HepG2 (cell line): ENCODE results near the gene POLR3K. TPM values are rescaled to one million over a fixed set of nuclear protein-coding genes. Genes with fewer than 3 reads are reported as not detected.

Experiments used
- ATM ChIP-seq: fragments of 450-650 bp; IDR thresholded peaks from 2 replicates; pipeline ENCODE4 v1.7.1; 2017; ENCODE audit warnings: mild to moderate bottlenecking, borderline replicate concordance
- ETV6 ChIP-seq: sonication (generic); formaldehyde crosslinking; conservative IDR thresholded peaks from 2 replicates; pipeline ENCODE4 v1.4.0; 2020; ENCODE audit warnings: missing genetic modification reagents
- GFI1 ChIP-seq: sonication (generic); formaldehyde crosslinking; IDR thresholded peaks from 2 replicates; pipeline ENCODE4 v1.5.0; 2020; ENCODE audit warnings: missing genetic modification reagents, mild to moderate bottlenecking, borderline replicate concordance
- GTF2F1 ChIP-seq: fragments of 150-350 bp; IDR thresholded peaks from 2 replicates; pipeline ENCODE4 v1.6.1; 2014; ENCODE audit warnings: low read length
- HOXA5 ChIP-seq: sonication (generic); formaldehyde crosslinking; IDR thresholded peaks from 2 replicates; pipeline ENCODE4 v1.4.0; 2020; ENCODE audit warnings: missing genetic modification reagents
- HOXA9 ChIP-seq: sonication (generic); formaldehyde crosslinking; IDR thresholded peaks from 2 replicates; pipeline ENCODE4 v1.8.1; 2022; ENCODE audit warnings: missing genetic modification reagents, mild to moderate bottlenecking, moderate library complexity, borderline replicate concordance
- PCBP1 ChIP-seq: fragments of 200-400 bp; formaldehyde crosslinking; IDR thresholded peaks from 2 replicates; pipeline ENCODE4 v1.6.1; 2017; ENCODE audit warnings: mild to moderate bottlenecking, low read depth, low read length, borderline replicate concordance
- RFX1 ChIP-seq: fragments of 450-650 bp; IDR thresholded peaks from 2 replicates; pipeline ENCODE4 v1.6.1; 2017
- STAG1 ChIP-seq: sonication (generic); formaldehyde crosslinking; IDR thresholded peaks from 2 replicates; pipeline ENCODE4 v1.4.0; 2020; ENCODE audit warnings: missing genetic modification reagents
- TBL1XR1 ChIP-seq: fragments of 150-350 bp; IDR thresholded peaks from 2 replicates; pipeline ENCODE4 v1.6.1; 2014; ENCODE audit warnings: borderline replicate concordance, low read length; ENCODE audit not compliant: partially characterized antibody
- TCF12 ChIP-seq, 2 experiments: fragments of 450-650 bp in 1 of 2; sonication (generic) in 1 of 2; formaldehyde crosslinking in 1 of 2; IDR thresholded peaks; 2 replicates each; pipeline versions ENCODE4 v1.6.1 to v1.8.0; 2017 to 2022; ENCODE audit warnings: antibody characterized with exemption in 1 of 2, mild to moderate bottlenecking in 1 of 2, missing genetic modification reagents in 1 of 2, moderate library complexity in 1 of 2
- U2AF2 ChIP-seq: fragments of 200-400 bp; formaldehyde crosslinking; IDR thresholded peaks from 2 replicates; pipeline ENCODE4 v1.6.1; 2017; ENCODE audit warnings: low read depth, mild to moderate bottlenecking, low read length
- ZNF260 ChIP-seq: sonication (generic); formaldehyde crosslinking; IDR thresholded peaks from 2 replicates; pipeline ENCODE4 v1.4.0; 2020; ENCODE audit warnings: missing genetic modification reagents, low read depth, mild to moderate bottlenecking, borderline replicate concordance
- ZNF296 ChIP-seq: sonication (generic); formaldehyde crosslinking; conservative IDR thresholded peaks from 2 replicates; pipeline ENCODE4 v1.5.0; 2020; ENCODE audit warnings: mild to moderate bottlenecking, missing genetic modification reagents
- ZNF343 ChIP-seq: sonication (generic); formaldehyde crosslinking; IDR thresholded peaks from 2 replicates; pipeline ENCODE4 v1.4.0; 2020; ENCODE audit warnings: mild to moderate bottlenecking, missing genetic modification reagents
- ZNF451 ChIP-seq: sonication (generic); formaldehyde crosslinking; IDR thresholded peaks from 2 replicates; pipeline ENCODE4 v1.5.0; 2020; ENCODE audit warnings: mild to moderate bottlenecking, missing genetic modification reagents
- ZNF607 ChIP-seq: sonication (generic); formaldehyde crosslinking; IDR thresholded peaks from 2 replicates; pipeline ENCODE4 v1.5.1; 2020; ENCODE audit warnings: missing genetic modification reagents, mild to moderate bottlenecking, borderline replicate concordance
- ZNF773 ChIP-seq: sonication (generic); formaldehyde crosslinking; IDR thresholded peaks from 2 replicates; pipeline ENCODE4 v1.4.0; 2020; ENCODE audit warnings: missing genetic modification reagents, borderline replicate concordance
- polyA plus RNA-seq, 8 experiments: library from polyadenylated mRNA; depleted of rRNA in 3 of 8; stranded (reverse) in 7 of 8; unstranded in 1 of 8; fragments of >200 nt; fragmentation: Illumina TruSeq in 4 of 8; extraction: Trizol in 4 of 8; gene quantifications; 2 replicates each; pipeline versions ENCODE4 v1.2.1 to v1.2.3, GENCODE V29; 2011 to 2016; ENCODE audit warnings: low read depth in 4 of 8, missing spikeins in 1 of 8, mixed read lengths in 1 of 8; ENCODE audit not compliant: insufficient read depth in 1 of 8
- total RNA-seq, 5 experiments: library from RNA; depleted of rRNA; stranded (reverse); fragments of >200 nt; fragmentation: Illumina TruSeq; extraction: Trizol; gene quantifications; 2 replicates each; pipeline ENCODE4 v1.2.3, GENCODE V29; 2016; ENCODE audit warnings: low read depth in 1 of 5
- TF ChIP-seq, protein P1 (sequence below): sonication (generic); formaldehyde crosslinking; IDR thresholded peaks from 2 replicates; pipeline ENCODE4 v1.5.1; 2020; ENCODE audit warnings: missing genetic modification reagents, mild to moderate bottlenecking, borderline replicate concordance
- TF ChIP-seq, protein P2 (sequence below): sonication (generic); formaldehyde crosslinking; IDR thresholded peaks from 2 replicates; pipeline ENCODE4 v1.4.0; 2020; ENCODE audit warnings: mild to moderate bottlenecking, low read depth, missing genetic modification reagents
- TF ChIP-seq, protein P3 (sequence below): sonication (generic); formaldehyde crosslinking; IDR thresholded peaks from 2 replicates; pipeline ENCODE4 v1.5.0; 2020; ENCODE audit warnings: mild to moderate bottlenecking, missing genetic modification reagents
- TF ChIP-seq, protein P4 (sequence below): sonication (generic); formaldehyde crosslinking; IDR thresholded peaks from 2 replicates; pipeline ENCODE4 v1.4.0; 2020; ENCODE audit warnings: missing genetic modification reagents
- TF ChIP-seq, protein P5 (sequence below): sonication (generic); formaldehyde crosslinking; IDR thresholded peaks from 2 replicates; pipeline ENCODE4 v1.9.0; 2021; ENCODE audit warnings: missing genetic modification reagents, mild to moderate bottlenecking, borderline replicate concordance
- TF ChIP-seq, protein P6 (sequence below): sonication (generic); formaldehyde crosslinking; IDR thresholded peaks from 2 replicates; pipeline ENCODE4 v1.4.0; 2020; ENCODE audit warnings: mild to moderate bottlenecking, missing genetic modification reagents

POLR3K gene
- total and polyA plus RNA-seq, 2 of the 13 experiments (the other 11 are each of a cell fraction or from before 2014, with no cell fraction given): 14.8 to 18.8 TPM

DNA sequence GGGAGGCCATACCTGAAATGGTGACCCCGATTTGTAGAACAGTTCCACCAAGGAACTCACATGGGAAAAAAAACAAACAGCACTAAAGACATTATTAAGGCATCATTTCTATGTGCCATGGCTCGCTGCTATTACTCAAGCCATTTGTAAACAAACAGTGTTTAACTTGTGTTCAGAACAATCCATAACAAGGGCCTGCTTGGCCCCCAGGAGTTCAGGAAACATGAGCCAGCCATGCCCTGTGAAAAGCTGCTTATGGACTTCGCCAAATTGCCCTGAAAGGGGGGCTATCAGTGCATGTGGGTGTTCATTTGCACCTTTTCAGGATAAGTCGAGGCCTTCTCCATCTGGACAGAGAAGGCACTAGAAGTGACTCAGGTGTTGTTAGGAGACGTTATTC, 8.0 kb downstream of the POLR3K start (continued):
- TF ChIP-seq ZNF773 (CRISPR knock-in tag) (no peak), ZNF343 (CRISPR knock-in tag) (no peak), ZNF296 (CRISPR knock-in tag) (no peak), ZNF451 (no peak), GFI1 (CRISPR knock-in tag) (no peak), ATM (no peak), HOXA9 (CRISPR knock-in tag) (no peak), ZNF607 (CRISPR knock-in tag) (no peak), TBL1XR1 (no peak), GTF2F1 (no peak), ZNF260 (CRISPR knock-in tag) (no peak), U2AF2 (no peak), STAG1 (no peak), HOXA5 (CRISPR knock-in tag) (no peak), PCBP1 (no peak), ETV6 (CRISPR knock-in tag) (no peak), TCF12 (IDR thresholded peaks at IDR 0.05) (no peak), TCF12 (CRISPR knock-in tag; IDR thresholded peaks at IDR 0.05) (no peak), RFX1 (no peak)
- TF ChIP-seq, protein P1, sequence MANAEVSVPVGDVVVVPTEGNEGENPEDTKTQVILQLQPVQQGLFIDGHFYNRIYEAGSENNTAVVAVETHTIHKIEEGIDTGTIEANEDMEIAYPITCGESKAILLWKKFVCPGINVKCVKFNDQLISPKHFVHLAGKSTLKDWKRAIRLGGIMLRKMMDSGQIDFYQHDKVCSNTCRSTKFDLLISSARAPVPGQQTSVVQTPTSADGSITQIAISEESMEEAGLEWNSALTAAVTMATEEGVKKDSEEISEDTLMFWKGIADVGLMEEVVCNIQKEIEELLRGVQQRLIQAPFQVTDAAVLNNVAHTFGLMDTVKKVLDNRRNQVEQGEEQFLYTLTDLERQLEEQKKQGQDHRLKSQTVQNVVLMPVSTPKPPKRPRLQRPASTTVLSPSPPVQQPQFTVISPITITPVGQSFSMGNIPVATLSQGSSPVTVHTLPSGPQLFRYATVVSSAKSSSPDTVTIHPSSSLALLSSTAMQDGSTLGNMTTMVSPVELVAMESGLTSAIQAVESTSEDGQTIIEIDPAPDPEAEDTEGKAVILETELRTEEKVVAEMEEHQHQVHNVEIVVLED (CRISPR knock-in tag): no peak
- TF ChIP-seq, protein P2, sequence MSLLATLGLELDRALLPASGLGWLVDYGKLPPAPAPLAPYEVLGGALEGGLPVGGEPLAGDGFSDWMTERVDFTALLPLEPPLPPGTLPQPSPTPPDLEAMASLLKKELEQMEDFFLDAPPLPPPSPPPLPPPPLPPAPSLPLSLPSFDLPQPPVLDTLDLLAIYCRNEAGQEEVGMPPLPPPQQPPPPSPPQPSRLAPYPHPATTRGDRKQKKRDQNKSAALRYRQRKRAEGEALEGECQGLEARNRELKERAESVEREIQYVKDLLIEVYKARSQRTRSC: no peak
- TF ChIP-seq, protein P3, sequence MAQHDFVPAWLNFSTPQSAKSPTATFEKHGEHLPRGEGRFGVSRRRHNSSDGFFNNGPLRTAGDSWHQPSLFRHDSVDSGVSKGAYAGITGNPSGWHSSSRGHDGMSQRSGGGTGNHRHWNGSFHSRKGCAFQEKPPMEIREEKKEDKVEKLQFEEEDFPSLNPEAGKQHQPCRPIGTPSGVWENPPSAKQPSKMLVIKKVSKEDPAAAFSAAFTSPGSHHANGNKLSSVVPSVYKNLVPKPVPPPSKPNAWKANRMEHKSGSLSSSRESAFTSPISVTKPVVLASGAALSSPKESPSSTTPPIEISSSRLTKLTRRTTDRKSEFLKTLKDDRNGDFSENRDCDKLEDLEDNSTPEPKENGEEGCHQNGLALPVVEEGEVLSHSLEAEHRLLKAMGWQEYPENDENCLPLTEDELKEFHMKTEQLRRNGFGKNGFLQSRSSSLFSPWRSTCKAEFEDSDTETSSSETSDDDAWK: no peak
- TF ChIP-seq, protein P4, sequence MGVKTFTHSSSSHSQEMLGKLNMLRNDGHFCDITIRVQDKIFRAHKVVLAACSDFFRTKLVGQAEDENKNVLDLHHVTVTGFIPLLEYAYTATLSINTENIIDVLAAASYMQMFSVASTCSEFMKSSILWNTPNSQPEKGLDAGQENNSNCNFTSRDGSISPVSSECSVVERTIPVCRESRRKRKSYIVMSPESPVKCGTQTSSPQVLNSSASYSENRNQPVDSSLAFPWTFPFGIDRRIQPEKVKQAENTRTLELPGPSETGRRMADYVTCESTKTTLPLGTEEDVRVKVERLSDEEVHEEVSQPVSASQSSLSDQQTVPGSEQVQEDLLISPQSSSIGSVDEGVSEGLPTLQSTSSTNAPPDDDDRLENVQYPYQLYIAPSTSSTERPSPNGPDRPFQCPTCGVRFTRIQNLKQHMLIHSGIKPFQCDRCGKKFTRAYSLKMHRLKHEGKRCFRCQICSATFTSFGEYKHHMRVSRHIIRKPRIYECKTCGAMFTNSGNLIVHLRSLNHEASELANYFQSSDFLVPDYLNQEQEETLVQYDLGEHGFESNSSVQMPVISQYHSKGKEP (CRISPR knock-in tag): no peak
- TF ChIP-seq, protein P5, sequence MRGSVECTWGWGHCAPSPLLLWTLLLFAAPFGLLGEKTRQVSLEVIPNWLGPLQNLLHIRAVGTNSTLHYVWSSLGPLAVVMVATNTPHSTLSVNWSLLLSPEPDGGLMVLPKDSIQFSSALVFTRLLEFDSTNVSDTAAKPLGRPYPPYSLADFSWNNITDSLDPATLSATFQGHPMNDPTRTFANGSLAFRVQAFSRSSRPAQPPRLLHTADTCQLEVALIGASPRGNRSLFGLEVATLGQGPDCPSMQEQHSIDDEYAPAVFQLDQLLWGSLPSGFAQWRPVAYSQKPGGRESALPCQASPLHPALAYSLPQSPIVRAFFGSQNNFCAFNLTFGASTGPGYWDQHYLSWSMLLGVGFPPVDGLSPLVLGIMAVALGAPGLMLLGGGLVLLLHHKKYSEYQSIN (CRISPR knock-in tag): no peak
- TF ChIP-seq, protein P6, sequence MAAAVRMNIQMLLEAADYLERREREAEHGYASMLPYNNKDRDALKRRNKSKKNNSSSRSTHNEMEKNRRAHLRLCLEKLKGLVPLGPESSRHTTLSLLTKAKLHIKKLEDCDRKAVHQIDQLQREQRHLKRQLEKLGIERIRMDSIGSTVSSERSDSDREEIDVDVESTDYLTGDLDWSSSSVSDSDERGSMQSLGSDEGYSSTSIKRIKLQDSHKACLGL (CRISPR knock-in tag): no peak
